ENCODE measurements around the gene TLE4. TPM values are rescaled to one million over a fixed set of nuclear protein-coding genes. Genes with fewer than 3 reads are reported as not detected.

Gene TLE4
- total and polyA plus RNA-seq, 7 donors, result 7.6 to 60.9 (median 29.1) TPM

DNA sequence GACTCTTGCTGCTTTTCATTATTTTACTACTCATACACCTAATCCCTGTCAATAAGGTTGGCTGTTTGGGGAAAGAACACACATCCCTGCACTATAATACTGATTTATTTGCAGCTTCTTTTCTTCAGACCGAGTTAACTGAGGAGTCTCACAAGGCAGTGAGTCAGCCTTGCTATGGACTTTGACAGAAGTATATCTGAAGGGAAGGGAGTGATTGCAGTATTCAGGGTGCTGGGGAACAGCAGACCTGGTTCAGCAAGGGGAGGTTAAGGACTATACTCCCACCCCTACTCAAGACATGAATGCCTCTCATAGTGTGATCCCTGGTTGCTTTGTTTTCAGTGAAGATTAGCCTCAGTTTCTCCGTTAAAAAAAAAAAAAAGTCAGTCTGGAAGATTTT is 99.8 kb downstream of the TLE4 start:
- Histone ChIP-seq H3K36me3 (no peaks in the 10 kb centered on the region), H3K27ac (no peak overlapping the region), H3K4me1 (peaks cover 0 to 13% (median 5%) of the 10 kb centered on the region in 4 donors), H3K27me3 (no peaks in the 10 kb centered on the region), H3K9me3 (no peaks in the 10 kb centered on the region), H3K4me3 (no peak overlapping the region)
- intact Hi-C loops (cut with DNase I), result no loop called here
- TF ChIP-seq POLR2AphosphoS5 (IDR thresholded peaks at IDR 0.05) (no peak), EP300 (IDR thresholded peaks at IDR 0.05) (no peak), POLR2A (IDR thresholded peaks at IDR 0.05) (no peak), CTCF (IDR thresholded peaks at IDR 0.05) (no peak)
- no peak for DNase-seq
- WGBS, 2 donors, result 80 to 91% methylated on average over 2 of the region's 2 CpGs

DNA sequence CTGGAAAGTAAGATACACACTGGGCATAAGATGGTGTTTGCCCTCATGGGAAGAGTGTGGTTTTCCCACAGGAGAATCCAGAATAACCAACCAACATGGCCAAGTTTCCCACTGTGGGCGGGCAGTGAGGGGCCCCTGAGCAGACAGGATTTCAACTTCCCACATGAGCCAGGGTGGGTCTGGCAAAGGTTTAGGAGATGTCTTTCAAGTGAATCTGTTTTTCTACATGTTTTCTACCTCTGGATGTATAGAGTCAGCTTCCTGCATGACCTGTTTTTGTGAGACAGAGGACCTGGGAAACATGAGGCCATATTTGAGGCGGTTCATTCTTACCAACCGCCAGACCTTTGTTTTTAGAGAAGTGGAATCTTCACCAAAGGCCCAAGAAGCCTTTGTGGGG is 100.5 kb downstream of the TLE4 start:
- intact Hi-C loops (cut with DNase I), result no loop called here
- H3K4me3 ChIP-seq, result no peak overlapping the region
- H3K27me3 ChIP-seq, result no peaks in the 10 kb centered on the region
- no peak for DNase-seq
- H3K27ac ChIP-seq, result no peak overlapping the region
- peaks cover 0 to 13% (median 5%) of the 10 kb centered on the region in 4 donors for H3K4me1 ChIP-seq
- TF ChIP-seq POLR2AphosphoS5 (IDR thresholded peaks at IDR 0.05) (no peak), POLR2A (IDR thresholded peaks at IDR 0.05) (no peak), EP300 (IDR thresholded peaks at IDR 0.05) (no peak), CTCF (IDR thresholded peaks at IDR 0.05) (no peak)
- H3K36me3 ChIP-seq, result no peaks in the 10 kb centered on the region
- H3K9me3 ChIP-seq, result no peaks in the 10 kb centered on the region
- WGBS, 2 donors, result 82 to 96% methylated on average over 3 of the region's 3 CpGs

DNA sequence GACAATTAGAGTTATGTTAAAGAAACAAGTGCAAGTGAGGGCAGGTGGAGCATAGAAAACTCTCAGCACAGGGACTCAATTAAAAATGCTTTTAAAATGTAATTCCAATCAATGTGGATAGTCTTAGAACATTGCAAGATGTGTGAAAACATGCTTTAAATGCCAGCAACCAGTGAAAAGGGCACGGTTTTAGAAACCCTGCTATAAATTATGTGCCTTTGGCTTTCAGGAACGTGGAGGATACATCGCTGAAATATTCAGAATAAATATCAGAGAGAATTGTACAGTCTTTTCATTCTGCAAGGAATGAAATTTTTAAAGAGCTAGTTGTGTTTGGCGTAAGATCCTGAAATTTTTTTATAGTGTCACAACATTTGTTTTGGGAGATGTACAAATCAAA is 101.1 kb downstream of the TLE4 start:
- no peak overlapping the region for H3K27ac ChIP-seq
- DNase-seq, result no peak
- no peak overlapping the region for H3K4me3 ChIP-seq
- H3K9me3 ChIP-seq, result no peaks in the 10 kb centered on the region
- H3K4me1 ChIP-seq, result peaks cover 0 to 13% (median 5%) of the 10 kb centered on the region in 4 donors
- intact Hi-C loops (cut with DNase I), result no loop called here
- TF ChIP-seq POLR2A (IDR thresholded peaks at IDR 0.05) (no peak), CTCF (IDR thresholded peaks at IDR 0.05) (no peak), POLR2AphosphoS5 (IDR thresholded peaks at IDR 0.05) (no peak), EP300 (IDR thresholded peaks at IDR 0.05) (no peak)
- no peaks in the 10 kb centered on the region for H3K27me3 ChIP-seq
- 90 to 95% methylated on average over 4 of the region's 4 CpGs for WGBS, 2 donors
- no peaks in the 10 kb centered on the region for H3K36me3 ChIP-seq

GRCh38 chr9:79673614-79674013 is 101.8 kb downstream of the TLE4 start:
- no peak for DNase-seq
- H3K9me3 ChIP-seq, result no peaks in the 10 kb centered on the region
- intact Hi-C loops (cut with DNase I), result no loop called here
- H3K27me3 ChIP-seq, result no peaks in the 10 kb centered on the region
- H3K4me1 ChIP-seq, result peaks cover 0 to 7% (median 3%) of the 10 kb centered on the region in 4 donors
- WGBS, 2 donors, result 63 to 84% methylated on average over 3 of the region's 3 CpGs
- no peak for TF ChIP-seq POLR2A (IDR thresholded peaks at IDR 0.05)
- no peak for TF ChIP-seq EP300 (IDR thresholded peaks at IDR 0.05)
- no peak for TF ChIP-seq CTCF (IDR thresholded peaks at IDR 0.05)
- no peak for TF ChIP-seq POLR2AphosphoS5 (IDR thresholded peaks at IDR 0.05)
- no peaks in the 10 kb centered on the region for H3K36me3 ChIP-seq
- H3K27ac ChIP-seq, result no peak overlapping the region
- H3K4me3 ChIP-seq, result no peak overlapping the region
